HG03558 (cell line): ENCODE measurements around the gene S100A11.
A peak's percentile ranks its signal among the peaks of the same experiment; 100 is the strongest.
"Not testable (repeated sequence)": the region's sequence is repeated elsewhere in the genome, so short reads cannot be mapped to it uniquely, and the experiment has no call there.

Experiments used
- ATAC-seq: cut with Tn5 transposase; IDR thresholded peaks from one replicate; pipeline ENCODE4 v1.9.1; 2021; ENCODE audit warnings: moderate number of reproducible peaks; ENCODE audit not compliant: unreplicated experiment; ENCODE audit errors: extremely low read depth

S100A11 gene

DNA sequence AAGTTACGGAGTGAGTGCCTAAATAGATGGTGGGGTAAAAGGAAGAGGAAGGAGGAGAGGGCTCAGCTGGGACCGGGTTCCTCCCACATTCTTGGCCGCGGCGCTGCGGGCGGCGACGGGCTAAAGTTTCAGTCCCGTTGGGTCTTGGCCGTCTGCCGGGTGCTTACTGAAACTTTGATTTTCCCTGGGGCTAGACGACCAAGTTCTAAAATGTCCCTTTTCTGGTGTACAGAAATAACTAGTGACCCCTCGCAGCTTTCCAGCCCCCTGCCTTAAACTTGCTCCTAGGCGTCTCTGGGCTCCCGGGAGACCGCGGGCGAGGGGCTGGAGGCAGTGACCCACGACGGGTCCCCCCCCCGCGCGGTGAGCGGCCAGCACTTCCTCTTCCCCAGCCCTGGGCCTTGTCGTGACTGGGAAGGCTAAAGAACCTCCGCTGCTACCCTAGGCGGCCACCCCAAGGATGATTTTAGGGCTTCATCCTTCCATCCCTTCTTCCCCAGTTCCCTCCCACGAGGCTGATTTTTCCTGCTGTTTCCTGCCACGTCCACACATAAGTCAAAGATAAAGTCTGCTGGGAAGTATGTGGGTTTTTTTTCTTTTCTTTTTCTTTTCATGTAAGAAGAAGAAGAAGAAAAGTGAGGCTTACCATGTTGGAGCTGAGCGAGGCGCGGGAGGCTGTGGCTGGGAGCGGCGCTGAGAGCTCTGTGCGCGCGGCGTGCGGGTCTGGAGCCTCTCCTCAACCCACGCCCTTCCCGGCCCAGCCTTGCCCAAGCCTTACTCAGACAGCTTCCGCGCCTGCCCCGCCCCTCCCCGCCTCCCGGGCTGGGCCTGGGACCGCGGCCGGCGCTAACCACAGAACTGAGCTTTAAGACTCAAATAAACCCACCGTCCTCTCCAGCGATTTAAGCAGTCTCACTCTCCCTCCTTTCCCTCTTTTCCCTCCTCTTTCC is at the start of gene S100A11:
Gene S100A11, minus strand, starts transcription at position 738 of the 950 bp plus-strand sequence. Its CDS starts 89 bp downstream, at position 649.
- ATAC-seq = no peak

DNA sequence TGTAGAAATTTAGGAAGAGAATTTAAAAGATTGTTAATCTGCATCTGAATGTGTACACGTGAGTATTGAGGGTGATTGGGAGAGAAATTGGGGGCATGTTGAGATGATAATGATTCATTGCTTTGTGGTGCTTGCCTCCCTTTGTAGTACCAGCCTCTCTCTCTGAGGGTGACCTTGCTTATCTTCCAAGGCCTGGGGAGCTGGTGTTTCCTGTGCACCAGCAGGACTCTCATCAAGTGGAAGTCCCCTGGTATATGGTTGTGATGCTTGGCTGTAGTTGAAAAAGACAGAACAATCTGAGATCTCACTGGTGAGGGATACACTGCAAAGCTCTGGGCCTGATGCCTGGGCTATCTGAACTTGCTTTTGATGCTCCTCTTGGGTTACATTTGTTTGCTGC is 48.0 kb upstream of the S100A11 start:
- no peak for ATAC-seq

DNA sequence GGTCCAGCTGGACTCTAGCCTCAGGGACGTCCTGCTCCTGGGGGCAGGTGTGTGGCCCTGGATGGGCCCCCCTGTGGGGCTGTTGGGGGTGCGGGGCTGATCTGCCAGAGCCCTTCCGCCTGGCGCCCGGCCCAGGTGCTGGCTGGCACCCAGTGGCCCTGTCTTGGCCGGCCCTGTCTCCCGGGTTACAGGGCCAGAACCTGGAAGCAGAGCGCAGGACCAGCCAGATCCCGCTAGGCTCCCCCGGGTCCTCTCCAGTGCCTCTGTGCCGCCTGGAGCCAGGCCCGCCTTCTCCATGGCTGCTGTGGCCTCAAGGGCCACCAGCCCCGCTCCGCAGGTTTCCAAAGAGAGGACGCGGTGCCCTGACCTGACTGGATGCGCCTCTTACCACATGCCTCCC is 44.2 kb upstream of the S100A11 start:
- not testable (repeated sequence) for ATAC-seq

DNA sequence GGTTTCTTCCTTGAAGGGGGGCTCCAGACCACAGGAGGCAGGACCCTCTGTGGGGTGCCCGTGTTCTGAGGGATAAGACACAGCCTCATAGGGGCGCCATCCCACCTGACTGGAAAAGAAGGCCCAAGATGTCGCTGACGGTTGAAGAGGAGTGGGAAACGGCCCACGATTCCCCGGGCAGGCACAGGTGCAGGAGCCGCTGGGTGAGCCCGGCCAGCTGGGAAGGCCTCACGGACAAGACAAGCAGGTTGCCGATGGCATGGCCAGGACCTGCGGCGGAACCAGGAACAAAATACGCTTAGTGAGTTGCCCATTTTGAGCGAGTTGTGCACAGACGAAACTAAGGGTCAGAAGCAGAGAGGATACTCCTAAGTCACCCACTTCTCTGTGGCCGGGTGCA is 43.7 kb upstream of the S100A11 start:
- ATAC-seq = not testable (repeated sequence)

DNA sequence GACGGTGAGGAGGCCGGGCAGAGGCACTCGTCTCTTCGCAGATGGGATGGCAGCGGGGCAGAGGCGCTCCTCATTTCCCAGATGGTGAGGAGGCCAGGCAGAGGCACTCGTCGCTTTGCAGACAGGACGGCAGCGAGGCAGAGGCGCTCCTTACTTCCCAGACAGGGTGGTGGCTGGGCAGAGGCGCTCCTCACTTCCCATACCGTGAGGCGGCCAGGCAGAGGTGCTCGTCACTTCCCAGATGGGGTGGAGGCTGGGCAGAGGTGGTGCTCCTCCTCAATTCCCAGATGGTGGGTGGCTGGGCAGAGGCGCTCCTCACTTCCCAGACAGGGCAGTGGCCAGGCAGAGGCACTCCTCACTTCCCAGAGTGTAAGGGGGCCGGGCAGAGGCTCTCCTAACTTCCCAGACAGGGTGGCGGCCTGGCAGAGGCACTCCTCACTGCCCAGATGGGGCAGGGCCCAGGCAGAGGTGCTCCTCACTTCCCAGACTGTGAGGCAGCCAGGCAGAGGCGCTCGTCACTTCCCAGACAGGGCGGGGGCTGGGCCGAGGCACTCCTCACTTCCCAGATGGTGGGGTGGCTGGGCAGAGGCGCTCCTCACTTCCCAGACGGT is 42.1 kb upstream of the S100A11 start:
- ATAC-seq = no peak

DNA sequence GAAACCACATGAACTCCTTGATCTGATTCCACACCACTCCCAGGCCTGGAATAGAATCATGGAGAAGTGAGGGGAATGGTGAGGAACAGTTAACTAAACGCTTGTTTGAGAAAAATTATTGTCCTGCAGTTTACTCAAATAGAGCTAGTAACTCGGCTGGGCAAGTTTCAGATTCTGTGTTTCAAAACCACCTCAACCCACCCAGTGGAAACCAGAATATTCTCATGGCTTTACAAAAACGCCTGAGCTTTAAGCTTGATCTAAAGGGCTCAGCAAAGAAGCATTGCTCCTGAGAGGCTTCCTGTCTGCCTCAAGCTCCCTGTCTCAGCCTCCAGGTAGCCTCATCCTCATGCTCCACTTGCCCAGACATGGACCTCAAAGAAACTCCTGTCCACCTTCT is 35.5 kb upstream of the S100A11 start:
- no peak for ATAC-seq

DNA sequence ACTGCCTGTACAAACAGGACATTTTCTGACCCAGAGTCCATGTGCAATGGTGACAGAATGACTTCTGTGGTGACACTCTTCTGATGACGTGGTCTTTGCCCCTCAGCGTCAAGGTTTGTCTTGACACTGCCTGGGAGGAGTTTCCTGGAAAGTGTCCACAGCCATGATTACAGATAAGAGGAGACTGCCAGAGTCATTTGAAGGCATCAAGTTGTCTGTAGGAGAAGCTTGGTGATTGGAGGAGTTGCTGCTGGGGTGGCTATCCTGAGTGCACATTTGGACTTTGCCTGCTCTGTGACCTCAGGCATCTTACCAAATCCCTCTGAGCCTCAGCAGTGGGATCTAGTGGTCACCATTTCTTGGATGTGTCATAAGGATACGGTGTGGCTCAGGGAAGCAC is 34.3 kb upstream of the S100A11 start:
- no peak for ATAC-seq

DNA sequence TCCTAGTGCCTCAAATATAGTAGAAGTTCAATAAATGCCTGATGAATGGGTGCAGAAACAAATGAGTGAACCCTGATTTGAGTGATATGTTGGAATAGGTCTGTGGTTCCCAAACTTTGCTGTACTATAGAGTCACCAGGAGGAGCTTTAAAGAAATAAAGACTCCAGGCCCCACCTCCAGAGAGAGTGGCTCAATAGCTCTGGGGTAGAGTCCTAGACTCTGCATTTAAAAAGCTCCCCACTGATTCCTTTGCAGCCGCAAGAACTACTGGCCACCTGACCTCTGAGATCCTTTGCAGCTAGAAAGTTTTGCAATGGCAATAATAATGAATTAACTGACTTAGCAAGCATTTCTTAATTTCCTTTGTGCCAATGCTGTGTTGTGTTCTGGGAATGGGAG is 31.1 kb upstream of the S100A11 start:
- ATAC-seq = no peak

DNA sequence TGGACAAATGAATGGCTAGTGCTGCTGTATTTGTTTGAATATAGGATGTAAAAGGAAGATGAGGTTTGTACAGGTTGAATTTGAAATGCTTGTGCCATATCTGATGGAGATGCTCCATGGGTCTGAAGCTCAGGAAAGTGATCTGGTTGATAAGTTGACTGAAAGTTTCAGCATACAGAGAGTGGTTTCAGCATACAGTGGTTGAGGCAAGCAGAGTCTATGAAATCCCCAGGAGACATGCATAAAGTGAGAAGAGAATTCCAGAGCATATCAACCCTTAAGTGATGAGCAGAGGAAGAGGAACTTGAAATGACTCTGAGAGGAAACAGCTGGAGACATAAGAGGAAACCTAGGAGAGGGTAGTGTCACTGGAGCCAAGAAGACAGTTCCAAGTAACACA is 30.3 kb upstream of the S100A11 start:
- no peak for ATAC-seq

DNA sequence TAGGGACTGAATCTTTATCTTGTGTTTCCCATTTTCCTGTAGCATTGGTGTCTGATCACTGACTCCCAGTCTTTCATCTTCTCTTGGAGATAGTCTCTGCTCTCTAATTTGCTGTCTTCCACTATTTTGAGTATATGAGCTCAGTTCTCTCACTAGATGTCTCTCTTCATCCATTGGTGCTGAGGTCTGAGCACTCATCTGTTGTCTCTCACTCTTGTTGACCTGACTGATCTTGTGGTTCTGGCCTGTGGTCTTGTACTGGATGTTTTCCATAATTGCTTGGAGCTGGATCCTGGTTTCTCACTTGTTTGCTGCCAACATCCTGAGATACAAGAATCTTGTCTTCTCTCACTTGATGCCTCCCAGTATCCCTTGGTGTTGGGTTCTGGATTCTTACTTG is 25.1 kb upstream of the S100A11 start:
- no peak for ATAC-seq

DNA sequence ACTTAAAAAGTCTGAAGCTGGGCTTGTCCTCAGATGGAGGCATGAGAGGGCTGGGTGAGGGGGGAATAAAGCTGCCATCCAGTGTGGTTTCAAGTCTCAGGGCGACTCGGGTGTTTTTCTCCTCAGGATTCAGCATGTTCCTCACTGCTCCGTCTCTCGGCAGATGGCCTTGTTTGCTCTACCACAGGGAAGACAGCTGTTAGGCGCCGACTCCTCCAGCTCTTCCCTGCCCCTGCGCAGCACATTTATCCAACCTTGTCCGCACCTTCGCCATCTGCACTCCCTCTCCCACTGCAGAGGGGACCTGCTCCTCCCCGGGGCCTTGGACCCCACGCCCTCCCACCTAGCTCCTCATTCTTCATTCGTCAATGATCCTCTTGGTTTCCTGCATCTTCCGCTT is 16.6 kb upstream of the S100A11 start:
- ATAC-seq = no peak

DNA sequence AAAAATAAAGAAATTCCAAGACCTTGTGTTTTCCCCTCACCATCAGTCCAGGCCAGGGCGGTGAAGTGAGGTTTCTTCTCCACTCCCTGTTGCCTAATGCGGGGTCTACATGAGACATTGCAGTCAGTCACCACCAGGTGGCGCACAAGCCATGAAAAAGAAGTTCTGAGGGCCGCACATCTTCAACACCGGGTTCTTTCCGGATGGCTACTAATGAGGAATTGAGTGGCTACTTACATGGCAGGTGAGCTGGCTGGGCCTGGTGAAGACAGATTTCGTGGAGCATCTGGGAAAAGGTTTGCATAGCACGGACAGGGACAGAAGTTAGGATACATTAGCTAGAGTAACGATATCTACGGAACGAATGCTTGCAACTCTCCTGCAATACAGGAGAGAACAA is 15.8 kb upstream of the S100A11 start:
- no peak for ATAC-seq

DNA sequence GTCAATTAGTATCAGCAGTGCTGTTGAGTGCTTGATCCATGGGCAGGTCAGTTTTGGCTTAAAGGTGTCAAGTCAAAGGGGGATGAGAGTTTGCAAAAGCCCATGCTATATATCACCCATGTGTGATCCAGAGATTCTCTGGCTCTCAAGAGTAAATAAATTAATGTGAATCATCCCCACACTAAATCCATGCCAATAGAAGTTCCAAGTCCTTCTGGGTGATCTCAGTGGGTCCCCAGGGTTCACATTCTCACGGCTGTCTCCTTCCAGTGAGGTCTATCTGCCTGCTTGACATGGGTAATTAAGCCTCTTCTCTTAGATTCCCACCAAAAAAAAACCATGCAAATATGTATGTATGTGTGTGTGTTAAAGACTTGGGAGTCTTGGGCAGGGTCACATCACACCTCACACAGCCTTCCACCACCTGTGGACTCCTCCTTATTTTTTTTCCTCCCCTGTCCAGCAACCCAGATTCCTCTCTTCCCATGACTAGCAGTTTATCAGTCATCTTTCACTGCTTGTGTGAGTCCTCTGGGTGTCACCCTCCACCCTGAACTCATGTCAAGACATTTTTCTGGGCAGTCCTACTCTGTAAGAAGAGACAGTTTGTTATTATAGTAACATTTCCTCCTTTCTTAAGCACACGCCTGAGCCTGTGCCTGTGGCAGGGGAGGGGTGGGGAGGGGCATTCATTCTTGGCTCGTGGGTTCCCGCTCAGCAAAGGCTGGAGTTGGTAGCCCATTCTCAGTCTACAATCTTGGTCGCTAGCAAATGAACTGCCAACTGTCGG is 14.3 kb upstream of the S100A11 start:
- ATAC-seq = no peak

DNA sequence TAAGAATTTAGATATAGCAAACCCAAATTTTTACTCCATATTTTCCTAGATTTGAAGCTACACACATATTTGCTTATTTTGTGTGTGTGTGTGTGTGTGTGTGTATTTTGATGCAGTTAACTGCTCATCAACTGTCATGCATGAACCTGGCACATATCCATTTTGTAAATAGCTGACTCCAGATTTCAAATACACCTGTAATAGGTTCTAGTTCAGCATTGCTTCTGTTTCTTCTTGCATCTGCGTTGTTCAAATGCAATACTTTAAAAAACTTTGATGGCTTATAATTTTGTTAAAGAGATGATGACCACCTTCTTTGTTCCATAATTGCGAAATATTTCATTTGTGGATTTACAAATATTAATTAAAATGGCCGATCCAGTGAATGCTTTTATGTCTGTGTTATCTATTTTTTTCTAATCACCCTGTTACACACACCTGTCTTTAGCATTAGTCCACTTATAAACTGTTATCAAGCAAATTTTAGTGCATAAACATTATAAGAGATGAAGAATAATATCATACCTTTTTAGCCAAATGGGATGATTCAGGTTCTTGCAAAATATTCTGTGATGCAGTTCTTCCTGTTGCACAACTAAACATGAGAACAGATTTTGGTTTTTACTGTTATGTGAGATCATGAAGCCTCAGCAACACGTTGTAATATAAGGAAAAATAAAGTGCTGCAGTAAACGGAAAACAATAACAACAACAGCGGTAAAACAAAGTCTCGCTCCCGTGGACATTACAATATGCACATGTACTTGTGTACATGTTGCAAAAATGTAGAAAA is 12.7 kb upstream of the S100A11 start:
- no peak for ATAC-seq

DNA sequence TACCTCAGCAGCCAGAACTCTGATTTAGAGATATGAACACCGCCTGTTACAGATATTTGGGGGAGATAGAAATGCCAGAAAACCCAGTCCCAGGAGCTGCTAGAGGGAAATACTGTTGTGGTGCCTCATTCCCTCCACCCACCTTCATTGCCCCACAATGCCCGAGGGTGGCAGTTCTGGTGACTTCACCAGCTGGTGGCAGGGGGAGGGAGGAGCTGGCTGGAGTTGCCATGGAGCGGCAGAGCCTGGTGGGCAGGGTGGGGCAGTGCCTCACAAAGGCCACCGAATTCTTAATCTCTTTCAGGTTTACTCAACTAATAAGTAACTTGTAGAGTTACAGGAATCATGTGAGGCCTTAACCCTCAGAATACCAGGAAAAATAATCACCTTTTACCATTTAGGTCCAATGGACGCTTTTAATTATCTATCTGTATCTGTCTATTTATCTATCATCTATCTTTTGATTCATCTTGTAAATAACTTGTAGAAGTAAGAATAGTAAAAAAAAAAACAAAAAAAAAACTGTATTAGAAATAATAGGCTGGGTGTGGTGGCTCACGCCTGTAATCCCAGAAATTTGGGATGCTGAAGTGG is 11.7 kb upstream of the S100A11 start:
- no peak for ATAC-seq

DNA sequence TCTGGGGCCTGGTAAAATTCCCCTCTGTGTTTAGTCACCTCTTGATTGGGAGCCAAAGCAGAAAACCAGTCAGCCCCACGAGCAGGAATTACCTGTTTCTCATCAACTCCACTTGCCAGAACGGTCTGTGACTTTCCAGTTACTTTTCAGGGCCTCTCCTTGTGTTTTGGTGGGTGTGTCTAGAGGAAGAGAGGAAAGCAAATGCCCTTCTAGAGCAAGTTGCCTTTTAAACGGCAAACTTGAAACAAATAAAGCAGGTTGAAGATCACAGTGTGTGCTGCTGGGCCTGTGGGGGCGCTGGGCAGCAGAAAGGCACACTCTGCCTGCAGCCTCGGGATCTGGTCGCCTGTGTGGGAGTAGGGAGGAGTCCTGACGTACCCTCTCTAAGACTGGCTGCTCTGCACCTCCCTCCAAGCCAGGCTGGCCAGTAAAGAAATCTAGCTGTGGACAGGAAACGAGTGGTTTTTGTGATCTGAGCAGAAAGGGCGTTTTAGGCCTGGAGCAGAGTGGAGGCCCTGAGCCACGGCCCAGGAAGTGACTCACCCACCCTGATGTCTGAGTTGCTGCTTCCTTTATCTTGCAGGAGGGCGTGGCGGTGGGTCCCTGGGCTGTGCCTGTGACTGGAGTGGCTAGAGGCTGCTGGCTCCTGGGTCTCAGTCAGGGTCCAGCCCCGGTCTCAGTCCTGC is 11.1 kb upstream of the S100A11 start:
- peak; percentile 88 for ATAC-seq

DNA sequence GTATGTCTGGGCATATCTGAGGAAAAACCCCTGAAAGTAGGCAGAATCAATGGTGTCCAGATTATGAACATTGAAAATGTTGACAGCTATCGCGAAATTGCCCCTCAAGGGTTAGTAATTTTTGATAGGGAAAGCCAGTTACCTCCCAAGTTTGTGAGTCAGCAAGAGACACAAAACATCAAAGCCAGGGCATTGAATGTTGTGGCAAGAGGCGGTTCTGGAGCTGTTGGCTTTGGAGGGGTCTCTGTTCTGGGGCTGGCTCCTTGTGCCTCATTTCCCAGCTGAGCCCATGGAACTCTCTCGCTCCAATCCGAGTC is 10.6 kb upstream of the S100A11 start:
- no peak for ATAC-seq

DNA sequence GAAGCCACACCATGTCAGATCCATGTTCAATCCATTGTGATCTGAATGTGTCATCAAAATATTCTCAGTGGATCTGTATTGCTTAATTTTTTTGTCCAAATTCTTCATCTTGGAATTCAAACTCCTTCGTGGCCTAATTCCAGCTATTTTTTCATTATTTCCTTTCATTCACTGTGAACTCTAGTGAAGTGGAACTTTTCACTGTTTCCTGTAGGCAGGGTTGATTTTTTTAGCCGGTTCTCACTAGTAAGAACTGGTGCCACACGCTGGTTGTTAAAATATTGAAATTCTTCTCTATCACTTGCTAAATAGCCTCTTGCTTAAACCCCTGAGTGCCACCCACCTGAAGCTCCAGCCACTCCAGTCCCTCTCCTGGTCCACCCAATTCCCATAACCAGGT is 7.6 kb upstream of the S100A11 start:
- no peak for ATAC-seq

DNA sequence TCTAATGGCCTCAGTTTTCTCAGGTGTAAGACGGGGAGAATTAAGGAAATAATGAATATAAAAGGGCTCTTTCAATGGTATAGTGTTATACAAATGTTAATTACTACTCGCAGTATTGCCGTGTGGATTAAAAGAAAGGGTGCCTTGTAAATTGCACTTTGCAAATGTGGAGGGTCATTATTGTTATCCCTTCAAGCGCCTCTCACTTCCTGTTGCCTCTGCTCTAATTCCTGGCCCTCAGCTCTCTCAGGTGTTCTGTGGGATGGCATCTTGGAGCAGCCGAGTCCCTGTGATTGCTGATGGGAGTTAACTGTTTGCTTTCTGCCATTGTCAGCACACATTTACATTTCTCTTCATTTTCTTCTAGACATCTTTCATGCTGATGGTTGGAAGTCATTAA is 7.1 kb upstream of the S100A11 start:
- ATAC-seq = no peak
